ENCODE results near the gene RTL9. TPM values are rescaled to one million over a fixed set of nuclear protein-coding genes. Genes with fewer than 3 reads are reported as not detected.

Gene RTL9
- total RNA-seq, 2 experiments from 2014 or later, result not detected

DNA sequence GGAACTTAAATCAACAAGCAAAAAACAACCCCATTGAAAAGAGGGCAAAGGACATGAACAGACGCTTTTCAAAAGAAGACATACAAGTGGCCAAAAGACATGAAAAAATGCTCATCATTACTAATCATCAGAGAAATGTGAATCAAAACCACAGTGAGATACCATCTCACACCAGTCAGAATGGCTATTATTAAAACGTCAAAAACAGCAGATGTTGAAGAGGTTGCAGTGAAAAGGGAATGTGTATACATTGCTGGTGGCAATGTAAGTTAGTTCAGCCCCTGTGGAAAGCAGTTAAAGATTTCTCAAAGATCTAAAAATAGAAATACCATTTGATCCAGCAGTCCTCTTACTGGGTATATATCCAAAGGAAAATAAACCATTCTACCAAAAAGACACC, 22.6 kb downstream of the RTL9 start:
- ChIA-PET POLR2A (no interaction called here), CTCF (no interaction called here)
- Mint-ChIP-seq H3K27ac (no peak overlapping the region), H3K4me3 (no peak overlapping the region), H3K27me3 (peaks cover 3% of the 10 kb centered on the region), H3K9me3 (no peaks in the 10 kb centered on the region), H3K36me3 (ENCODE audit: low read depth) (no peaks in the 10 kb centered on the region), H3K4me1 (no peaks in the 10 kb centered on the region)
- no peak for DNase-seq

DNA sequence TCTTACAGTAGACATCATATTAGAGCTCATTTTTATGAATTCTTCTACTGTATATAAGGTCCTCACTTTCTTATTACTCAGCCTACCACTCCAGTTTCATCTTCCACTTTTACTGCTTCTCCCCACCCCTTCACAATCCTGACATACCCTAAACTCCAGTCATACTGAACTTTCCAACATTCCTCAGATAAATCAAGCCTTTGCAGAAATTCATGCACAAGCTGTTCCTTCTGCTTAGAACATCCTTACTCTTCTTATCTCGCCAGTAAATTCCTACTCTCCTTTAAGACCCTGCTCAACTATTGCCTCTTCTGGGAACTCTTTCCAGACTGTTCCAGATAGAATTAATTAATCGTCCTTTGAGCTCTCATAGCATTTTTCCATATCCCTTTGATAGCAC, 24.8 kb downstream of the RTL9 start:
- ChIA-PET CTCF (no interaction called here), POLR2A (no interaction called here)
- no peak overlapping the region for H3K4me3 Mint-ChIP-seq
- H3K9me3 Mint-ChIP-seq, result no peaks in the 10 kb centered on the region
- DNase-seq, result no peak
- no peak overlapping the region for H3K27ac Mint-ChIP-seq
- H3K36me3 Mint-ChIP-seq (ENCODE audit: low read depth), result no peaks in the 10 kb centered on the region
- H3K27me3 Mint-ChIP-seq, result peaks cover 4% of the 10 kb centered on the region
- no peaks in the 10 kb centered on the region for H3K4me1 Mint-ChIP-seq

DNA sequence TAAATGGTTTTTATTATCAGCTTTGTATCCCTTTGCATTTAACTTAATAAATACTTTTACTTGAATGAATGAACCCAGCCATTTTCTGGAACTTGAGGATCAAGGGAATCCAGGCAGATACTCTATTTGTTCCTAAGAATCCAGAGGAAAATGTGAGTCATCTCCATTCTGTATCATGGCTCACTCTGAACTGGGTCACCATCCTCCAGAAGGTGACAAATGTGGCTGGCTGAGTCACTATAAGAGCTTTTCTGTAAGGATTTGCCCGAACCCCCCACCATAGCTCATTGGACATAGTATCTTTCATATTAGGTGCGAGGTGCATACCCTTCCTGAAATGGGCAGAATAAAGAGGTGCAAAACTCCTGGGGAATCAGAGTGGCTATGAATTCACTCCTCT, 25.8 kb downstream of the RTL9 start:
- Mint-ChIP-seq H3K27ac (no peak overlapping the region), H3K27me3 (peaks cover 5% of the 10 kb centered on the region), H3K36me3 (ENCODE audit: low read depth) (no peaks in the 10 kb centered on the region), H3K4me3 (no peak overlapping the region), H3K9me3 (no peaks in the 10 kb centered on the region), H3K4me1 (no peaks in the 10 kb centered on the region)
- ChIA-PET CTCF (no interaction called here), POLR2A (interaction anchor here (0.9 kb wide), 1 partner anchor 11 kb away, joined by 3 read pairs; no protein-coding TSS in a partner anchor)
- DNase-seq, result no peak

DNA sequence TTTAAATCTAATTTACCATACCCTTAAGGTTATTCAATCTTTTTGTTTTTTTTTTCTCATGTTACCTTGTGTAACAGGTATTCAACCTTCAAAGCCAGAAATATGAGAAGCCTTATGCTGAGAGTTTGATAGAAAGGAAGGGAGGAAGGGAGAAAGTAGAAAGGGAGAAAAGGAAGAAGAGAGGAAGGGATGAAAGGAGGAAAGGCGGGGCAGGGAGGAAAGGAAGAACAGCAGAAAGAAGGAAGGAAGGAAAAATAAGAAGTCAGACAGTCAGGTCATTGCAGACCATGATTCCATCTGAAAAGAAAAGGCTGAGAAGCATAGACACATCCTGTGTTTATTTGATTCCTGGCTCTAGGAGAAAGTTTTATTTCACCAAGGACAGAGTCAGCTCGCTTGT, 30.9 kb downstream of the RTL9 start:
- Mint-ChIP-seq H3K4me3 (no peak overlapping the region), H3K36me3 (ENCODE audit: low read depth) (no peaks in the 10 kb centered on the region), H3K27ac (no peak overlapping the region), H3K4me1 (no peaks in the 10 kb centered on the region), H3K27me3 (peaks cover 5% of the 10 kb centered on the region), H3K9me3 (no peaks in the 10 kb centered on the region)
- ChIA-PET POLR2A (no interaction called here), CTCF (no interaction called here)
- no peak for DNase-seq

DNA sequence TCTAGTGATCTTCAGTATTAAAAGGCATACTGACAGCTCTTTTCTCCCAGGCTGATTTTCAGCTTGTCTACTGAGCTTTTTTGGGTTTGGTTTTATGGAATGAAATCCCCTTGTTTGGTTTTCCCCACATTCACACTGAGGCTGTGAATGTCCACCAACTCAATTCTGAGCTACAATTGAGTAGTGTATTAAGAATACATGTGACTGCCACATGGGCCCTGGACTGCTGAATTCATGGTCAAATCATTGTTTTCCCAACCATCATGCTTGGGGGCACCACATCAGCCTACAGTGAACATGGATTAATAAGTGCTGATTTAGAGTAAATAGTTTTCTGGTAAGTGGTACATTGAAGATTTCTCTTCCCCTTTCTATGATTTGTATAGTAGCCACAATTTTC, 32.4 kb downstream of the RTL9 start:
- no peaks in the 10 kb centered on the region for H3K4me1 Mint-ChIP-seq
- H3K4me3 Mint-ChIP-seq, result no peak overlapping the region
- ChIA-PET POLR2A (no interaction called here), CTCF (interaction anchor here (1.5 kb wide), 1 partner anchor 230 kb away, joined by 5 read pairs; no protein-coding TSS in a partner anchor)
- peaks cover 5% of the 10 kb centered on the region for H3K27me3 Mint-ChIP-seq
- no peaks in the 10 kb centered on the region for H3K9me3 Mint-ChIP-seq
- DNase-seq, result no peak
- no peaks in the 10 kb centered on the region for H3K36me3 Mint-ChIP-seq (ENCODE audit: low read depth)
- H3K27ac Mint-ChIP-seq, result no peak overlapping the region

DNA sequence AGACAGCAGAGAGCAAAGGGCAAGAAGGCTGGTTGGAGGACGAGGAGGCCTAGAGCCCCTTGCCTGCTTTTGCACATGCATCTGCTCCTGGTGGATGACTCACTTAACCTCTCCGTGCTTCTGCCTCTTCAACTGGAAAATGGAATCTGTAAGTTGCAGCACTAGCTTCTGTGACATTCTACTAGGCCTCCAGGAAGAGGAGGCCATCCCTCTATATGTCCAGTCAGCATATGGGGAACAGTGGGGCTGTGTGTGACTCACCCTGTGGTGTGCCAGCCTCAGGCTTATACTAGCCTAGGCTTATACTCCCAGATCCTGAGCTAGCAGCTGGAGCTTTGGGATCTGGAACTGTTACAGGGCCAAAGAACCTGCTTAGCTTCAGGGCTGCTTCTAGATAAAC, 36.0 kb downstream of the RTL9 start:
- Mint-ChIP-seq H3K9me3 (no peaks in the 10 kb centered on the region), H3K36me3 (ENCODE audit: low read depth) (no peaks in the 10 kb centered on the region), H3K27me3 (peaks cover 1% of the 10 kb centered on the region), H3K4me1 (no peaks in the 10 kb centered on the region), H3K27ac (no peak overlapping the region), H3K4me3 (no peak overlapping the region)
- no peak for DNase-seq
- ChIA-PET CTCF (no interaction called here), POLR2A (no interaction called here)

DNA sequence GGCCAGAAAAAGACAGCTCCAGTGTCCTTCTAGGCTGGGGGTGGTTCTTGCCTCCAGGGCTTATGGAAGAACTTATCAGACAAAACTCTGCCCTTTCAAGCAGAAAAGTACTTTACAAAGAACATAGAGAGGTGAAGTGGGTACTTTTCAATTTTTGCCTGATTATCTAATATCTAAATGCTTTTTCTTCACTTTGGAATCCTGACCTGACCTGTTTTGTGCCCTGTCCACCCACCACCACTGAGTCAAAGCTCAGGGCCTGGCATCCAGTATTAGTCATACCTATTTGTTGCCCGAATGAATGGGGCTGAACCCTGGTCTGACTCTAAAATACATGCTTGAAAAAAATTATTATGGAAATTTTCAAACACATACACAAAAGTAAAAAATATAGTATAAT, 37.2 kb downstream of the RTL9 start:
- H3K4me1 Mint-ChIP-seq, result no peaks in the 10 kb centered on the region
- H3K27me3 Mint-ChIP-seq, result no peaks in the 10 kb centered on the region
- DNase-seq, result no peak
- no peaks in the 10 kb centered on the region for H3K9me3 Mint-ChIP-seq
- no peak overlapping the region for H3K27ac Mint-ChIP-seq
- no peak overlapping the region for H3K4me3 Mint-ChIP-seq
- CTCF ChIA-PET, result interaction anchor here (0.8 kb wide), 1 partner anchor 228 kb away, joined by 3 read pairs; no protein-coding TSS in a partner anchor
- POLR2A ChIA-PET, result no interaction called here
- no peaks in the 10 kb centered on the region for H3K36me3 Mint-ChIP-seq (ENCODE audit: low read depth)

DNA sequence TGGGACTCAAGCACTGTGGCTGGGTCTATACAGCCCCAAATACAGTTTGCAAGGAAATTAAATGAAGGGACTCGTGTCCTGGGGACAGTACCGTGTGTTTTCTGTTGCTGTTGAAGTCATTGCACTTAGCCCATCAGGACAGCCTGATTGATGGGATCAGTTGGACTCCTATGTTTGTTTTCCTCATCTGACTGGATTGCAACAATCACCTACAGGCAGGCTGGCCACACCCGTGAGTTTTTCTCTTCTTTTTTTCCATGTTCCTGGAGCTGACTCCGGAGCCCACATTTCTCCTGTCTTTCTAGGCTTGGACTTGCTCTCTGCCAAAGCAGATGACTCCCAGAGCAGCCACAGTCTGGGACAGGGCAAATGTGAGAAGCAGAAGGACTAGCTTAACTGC, 38.1 kb downstream of the RTL9 start:
- no peaks in the 10 kb centered on the region for H3K27me3 Mint-ChIP-seq
- no peak for DNase-seq
- no peak overlapping the region for H3K4me3 Mint-ChIP-seq
- H3K27ac Mint-ChIP-seq, result no peak overlapping the region
- ChIA-PET POLR2A (no interaction called here), CTCF (interaction anchor here (0.8 to 1.3 kb wide), 3 partner anchors 229 to 250 kb away, joined by 3 read pairs; no protein-coding TSS in a partner anchor)
- no peaks in the 10 kb centered on the region for H3K9me3 Mint-ChIP-seq
- no peaks in the 10 kb centered on the region for H3K4me1 Mint-ChIP-seq
- H3K36me3 Mint-ChIP-seq (ENCODE audit: low read depth), result no peaks in the 10 kb centered on the region

DNA sequence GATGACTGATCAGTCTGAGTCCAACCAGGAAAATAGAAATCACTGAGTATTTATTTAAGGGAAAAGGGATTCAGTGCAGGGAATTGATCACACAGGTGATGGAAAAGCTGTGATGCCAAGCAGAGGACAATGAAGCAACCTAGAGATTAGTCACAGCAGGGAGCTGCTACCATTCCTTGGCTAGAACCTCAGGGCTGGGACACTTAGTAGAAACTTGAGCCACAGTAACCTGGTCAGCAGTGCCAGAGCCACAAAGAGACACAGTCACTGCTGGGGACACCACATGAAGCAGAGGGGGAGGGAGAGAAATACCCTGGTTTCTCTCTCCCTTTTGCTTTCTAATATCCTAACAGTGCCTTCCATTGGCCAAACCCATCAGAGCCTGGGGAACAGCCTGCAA, 38.7 kb downstream of the RTL9 start:
- Mint-ChIP-seq H3K9me3 (no peaks in the 10 kb centered on the region), H3K27me3 (no peaks in the 10 kb centered on the region), H3K4me3 (no peak overlapping the region), H3K36me3 (ENCODE audit: low read depth) (no peaks in the 10 kb centered on the region), H3K4me1 (no peaks in the 10 kb centered on the region), H3K27ac (no peak overlapping the region)
- ChIA-PET CTCF (interaction anchor here (1.1 to 1.3 kb wide), 2 partner anchors 237 to 251 kb away, joined by 3 read pairs; no protein-coding TSS in a partner anchor), POLR2A (no interaction called here)
- no peak for DNase-seq

DNA sequence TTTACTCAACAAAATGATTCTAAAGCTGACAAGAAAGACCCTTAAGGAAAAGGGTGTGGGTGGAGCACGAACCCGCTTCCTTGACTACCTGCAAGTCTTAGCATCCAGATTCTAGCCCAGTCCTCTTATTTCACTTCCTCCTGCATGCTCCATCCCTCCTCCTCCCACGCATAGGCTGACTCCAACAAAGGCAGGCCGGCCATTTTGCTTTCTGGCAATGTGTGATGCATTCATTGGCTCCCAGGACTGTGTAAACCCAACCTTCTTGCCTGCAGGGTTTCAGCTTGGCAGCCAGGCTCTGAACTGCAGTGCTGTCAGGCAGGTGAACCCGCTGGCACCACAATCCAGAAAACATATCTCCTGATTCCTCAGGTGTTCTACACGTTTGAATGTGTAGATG, 39.3 kb downstream of the RTL9 start:
- ChIA-PET CTCF (interaction anchor here (1.3 kb wide), 1 partner anchor 237 kb away, joined by 3 read pairs; no protein-coding TSS in a partner anchor), POLR2A (no interaction called here)
- Mint-ChIP-seq H3K36me3 (ENCODE audit: low read depth) (no peaks in the 10 kb centered on the region), H3K4me1 (no peaks in the 10 kb centered on the region), H3K27me3 (no peaks in the 10 kb centered on the region), H3K27ac (no peak overlapping the region), H3K9me3 (no peaks in the 10 kb centered on the region), H3K4me3 (no peak overlapping the region)
- no peak for DNase-seq

DNA sequence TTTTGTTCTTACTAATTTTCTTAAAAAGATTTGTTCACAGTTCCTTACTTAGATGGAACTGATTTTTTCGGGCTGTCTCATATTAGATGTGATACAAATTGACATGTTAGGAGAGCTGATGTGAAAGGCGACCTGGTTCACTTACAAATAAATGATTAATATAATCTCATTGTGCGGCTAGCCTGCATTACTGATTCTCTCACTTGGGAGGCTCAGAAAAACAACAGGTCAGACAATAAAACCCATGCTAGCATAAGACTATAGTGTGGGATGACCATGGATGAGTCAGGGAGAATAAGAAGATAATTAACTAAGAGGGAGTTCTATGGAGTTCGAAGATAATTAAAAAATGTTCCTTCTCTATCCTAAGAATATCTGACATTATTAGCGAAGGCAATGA, 40.8 kb downstream of the RTL9 start:
- ChIA-PET POLR2A (no interaction called here), CTCF (no interaction called here)
- no peaks in the 10 kb centered on the region for H3K36me3 Mint-ChIP-seq (ENCODE audit: low read depth)
- no peak overlapping the region for H3K27ac Mint-ChIP-seq
- H3K9me3 Mint-ChIP-seq, result no peaks in the 10 kb centered on the region
- H3K27me3 Mint-ChIP-seq, result no peaks in the 10 kb centered on the region
- DNase-seq, result no peak
- no peaks in the 10 kb centered on the region for H3K4me1 Mint-ChIP-seq
- H3K4me3 Mint-ChIP-seq, result no peak overlapping the region

DNA sequence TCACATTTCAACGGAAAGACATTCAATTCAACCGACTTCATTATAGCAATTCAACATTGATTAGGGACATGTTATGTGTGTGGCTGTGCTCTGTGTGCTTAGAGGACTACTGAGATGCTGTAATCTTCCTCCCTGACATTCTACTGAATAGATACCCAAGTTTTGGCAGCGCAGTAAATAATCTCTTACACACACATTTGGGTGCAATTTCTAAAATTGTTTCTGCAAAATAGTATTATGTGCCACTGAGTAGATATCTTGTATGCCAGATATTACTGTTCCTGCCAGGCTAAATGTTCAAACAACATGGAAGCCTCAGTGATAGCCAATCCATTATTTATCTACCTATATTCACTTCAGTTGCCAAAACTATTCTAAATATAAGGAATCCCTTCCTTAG, 41.3 kb downstream of the RTL9 start:
- no peaks in the 10 kb centered on the region for H3K27me3 Mint-ChIP-seq
- ChIA-PET POLR2A (no interaction called here), CTCF (no interaction called here)
- H3K4me3 Mint-ChIP-seq, result no peak overlapping the region
- H3K9me3 Mint-ChIP-seq, result no peaks in the 10 kb centered on the region
- DNase-seq, result no peak
- no peaks in the 10 kb centered on the region for H3K36me3 Mint-ChIP-seq (ENCODE audit: low read depth)
- no peak overlapping the region for H3K27ac Mint-ChIP-seq
- no peaks in the 10 kb centered on the region for H3K4me1 Mint-ChIP-seq

DNA sequence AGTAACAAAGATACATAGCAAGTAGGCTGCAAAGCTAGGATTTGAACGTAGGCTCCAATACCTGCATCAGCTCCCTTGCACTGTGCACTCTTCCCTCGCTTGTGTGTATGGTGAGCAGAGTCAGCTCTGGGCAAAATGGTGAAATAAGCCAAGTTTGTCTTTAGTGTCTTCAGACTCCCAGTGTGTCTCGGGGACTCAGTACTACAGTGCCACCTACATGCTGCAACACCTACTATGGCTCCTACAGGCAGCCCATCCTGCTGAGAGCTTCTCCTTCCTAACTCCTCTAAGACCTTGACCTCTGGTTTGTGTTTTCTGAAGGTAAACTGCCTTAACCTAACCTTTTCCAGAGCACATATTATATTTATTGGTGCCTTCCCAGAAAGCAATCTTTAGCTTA, 42.5 kb downstream of the RTL9 start:
- no peak overlapping the region for H3K27ac Mint-ChIP-seq
- no peaks in the 10 kb centered on the region for H3K9me3 Mint-ChIP-seq
- ChIA-PET POLR2A (no interaction called here), CTCF (interaction anchor here (0.8 to 18.4 kb wide), 2 partner anchors 10 to 243 kb away, joined by 3 to 250 read pairs; no protein-coding TSS in a partner anchor)
- DNase-seq, result no peak
- no peaks in the 10 kb centered on the region for H3K4me1 Mint-ChIP-seq
- no peak overlapping the region for H3K4me3 Mint-ChIP-seq
- no peaks in the 10 kb centered on the region for H3K27me3 Mint-ChIP-seq
- no peaks in the 10 kb centered on the region for H3K36me3 Mint-ChIP-seq (ENCODE audit: low read depth)

DNA sequence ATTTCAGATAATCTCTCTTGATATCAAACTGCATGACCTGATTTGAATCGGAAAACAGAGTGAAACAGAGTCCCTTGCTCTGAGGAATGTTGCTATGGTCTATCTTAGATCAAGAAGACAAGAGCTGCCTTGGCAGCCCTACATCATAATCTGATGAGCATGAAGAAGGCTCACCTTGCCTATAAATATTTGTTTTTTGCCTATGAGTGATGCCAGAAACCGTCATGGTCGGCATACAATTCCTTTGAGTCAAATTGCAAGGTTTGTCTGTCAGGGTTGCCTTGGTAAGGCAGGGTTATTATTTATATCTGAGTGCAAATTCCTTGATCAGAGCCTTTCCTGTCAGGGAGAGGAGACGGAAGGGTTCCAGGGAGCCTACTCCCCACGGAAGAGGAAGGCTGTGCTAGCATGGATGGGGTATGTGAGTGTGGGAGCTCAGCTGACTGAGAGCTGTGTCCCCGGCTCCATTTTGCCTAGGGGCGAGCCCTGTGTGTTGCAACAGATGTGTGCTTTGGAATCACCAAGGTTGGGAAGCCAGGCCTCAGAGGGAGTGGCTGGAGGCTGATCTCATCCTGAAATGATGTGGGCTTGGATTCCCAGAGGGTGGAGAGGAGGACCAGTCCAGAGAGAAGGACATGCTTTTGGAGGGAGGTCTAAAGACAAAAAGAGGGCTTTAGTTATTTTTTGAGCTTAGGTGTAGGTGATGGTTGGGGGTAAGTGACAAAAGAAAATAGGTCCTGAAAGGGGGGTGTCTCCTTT, 43.6 kb downstream of the RTL9 start:
- no peaks in the 10 kb centered on the region for H3K9me3 Mint-ChIP-seq
- no peaks in the 10 kb centered on the region for H3K36me3 Mint-ChIP-seq (ENCODE audit: low read depth)
- H3K4me3 Mint-ChIP-seq, result no peak overlapping the region
- no peaks in the 10 kb centered on the region for H3K4me1 Mint-ChIP-seq
- ChIA-PET POLR2A (no interaction called here), CTCF (interaction anchor here (0.7 to 18.4 kb wide), 4 partner anchors 9 to 244 kb away, joined by 3 to 250 read pairs (median 6); no protein-coding TSS in a partner anchor)
- H3K27me3 Mint-ChIP-seq, result no peaks in the 10 kb centered on the region
- no peak for DNase-seq
- H3K27ac Mint-ChIP-seq, result no peak overlapping the region

Data from activated CD4-positive, alpha-beta memory T cell treated with anti-CD3 and anti-CD28 coated beads, Interleukin-2, amount 10 ng/mL, durations not matched to agents 7 days and 5 days (primary cell).